SU-DHL-6 (cell line): ENCODE results near the gene MASP2.

Experiments
- H2AFZ ChIP-seq: fragments of 200-600 bp; sonication (generic); 2 replicates; pipeline ENCODE4 v1.6.1; 2014; ENCODE audit warnings: low read depth, mild to moderate bottlenecking, moderate library complexity, mixed read lengths, antibody characterized with exemption, low read length; ENCODE audit not compliant: severe bottlenecking
- H3F3A ChIP-seq: fragments of 200-600 bp; shearing (Covaris generic); 2 replicates; pipeline ENCODE4 v1.6.0; 2016; ENCODE audit warnings: antibody characterized with exemption, mild to moderate bottlenecking; ENCODE audit not compliant: insufficient read depth
- H3K27ac ChIP-seq: fragments of 200-600 bp; sonication (generic); 2 replicates; pipeline ENCODE4 v1.5.1; 2016; ENCODE audit warnings: low read depth, mild to moderate bottlenecking, low read length, moderate library complexity, mixed read lengths
- H3K27me3 ChIP-seq: fragments of 200-600 bp; sonication (generic), shearing (Covaris generic); 2 replicates; pipeline ENCODE4 v1.6.0; 2014; ENCODE audit warnings: mild to moderate bottlenecking, low read length
- H3K36me3 ChIP-seq: fragments of 200-600 bp; sonication (generic); 2 replicates; pipeline ENCODE4 v1.6.1; 2014; ENCODE audit warnings: mild to moderate bottlenecking, low read length, mixed read lengths
- H3K4me2 ChIP-seq: fragments of 300-600, 200-600 bp; shearing (Covaris generic), sonication (generic); 2 replicates; pipeline ENCODE4 v1.6.0; 2014; ENCODE audit warnings: low read length, low read depth, mild to moderate bottlenecking; ENCODE audit not compliant: poor library complexity, severe bottlenecking
- H3K4me3 ChIP-seq: fragments of 200-600 bp; sonication (generic); 2 replicates; pipeline ENCODE4 v1.5.1; 2014; ENCODE audit warnings: antibody characterized with exemption, low read length, mild to moderate bottlenecking, mixed read lengths; ENCODE audit not compliant: insufficient read depth, poor library complexity, severe bottlenecking
- H3K79me2 ChIP-seq: fragments of 200-600 bp; sonication (generic); 2 replicates; pipeline ENCODE4 v1.6.1; 2014; ENCODE audit warnings: mild to moderate bottlenecking, low read length, moderate library complexity; ENCODE audit not compliant: insufficient read depth
- H3K9ac ChIP-seq: fragments of 200-600 bp; sonication (generic); 2 replicates; pipeline ENCODE4 v1.7.0; 2014; ENCODE audit warnings: mild to moderate bottlenecking, low read length
- H3K9me2 ChIP-seq: fragments of 200-600 bp; sonication (generic); replicated peaks from 2 replicates; pipeline ENCODE4 v1.6.1; 2014; ENCODE audit warnings: low read length; ENCODE audit not compliant: insufficient read depth
- H3K9me3 ChIP-seq: fragments of 200-600 bp; sonication (generic); 2 replicates; pipeline ENCODE4 v1.6.1; 2014; ENCODE audit warnings: low read length, mixed read lengths; ENCODE audit not compliant: insufficient read depth
- H4K20me1 ChIP-seq: fragments of 200-600 bp; sonication (generic); 2 replicates; pipeline ENCODE4 v1.6.1; 2014; ENCODE audit warnings: low read depth, mild to moderate bottlenecking, antibody characterized with exemption, low read length, moderate library complexity, mixed read lengths
- CTCF ChIP-seq: fragments of 200-600 bp; sonication (generic); IDR thresholded peaks from one replicate; pipeline ENCODE4 v1.5.1; 2017; ENCODE audit warnings: antibody characterized with exemption, mild to moderate bottlenecking, low read length, moderate library complexity; ENCODE audit not compliant: insufficient read depth, poor library complexity, severe bottlenecking
- EZH2phosphoT487 ChIP-seq: fragments of 200-600 bp; sonication (generic), shearing (Covaris generic); conservative IDR thresholded peaks from 2 replicates; pipeline ENCODE4 v1.6.1; 2018; ENCODE audit warnings: mild to moderate bottlenecking, antibody characterized with exemption, low read length, moderate library complexity, mixed read lengths

MASP2 gene

GRCh38 chr1:11027316-11027715 is 19.7 kb downstream of the MASP2 start:
- no peak overlapping the region for H3K4me3 ChIP-seq
- TF ChIP-seq CTCF: no peak
- no peak for TF ChIP-seq EZH2phosphoT487
- no peaks in the 10 kb centered on the region for H3K79me2 ChIP-seq
- H4K20me1 ChIP-seq: peaks cover 11% of the 10 kb centered on the region
- H3K9me2 ChIP-seq: no peaks in the 10 kb centered on the region
- H2AFZ ChIP-seq: no peak overlapping the region
- H3K4me2 ChIP-seq: no peak overlapping the region
- no peak overlapping the region for H3K9ac ChIP-seq
- no peak overlapping the region for H3K27ac ChIP-seq
- H3K27me3 ChIP-seq: no peaks in the 10 kb centered on the region
- peaks cover 22% of the 10 kb centered on the region for H3F3A ChIP-seq
- H3K36me3 ChIP-seq: peaks cover 29% of the 10 kb centered on the region
- no peaks in the 10 kb centered on the region for H3K9me3 ChIP-seq

GRCh38 chr1:11026903-11027302 is 20.1 kb downstream of the MASP2 start:
- peaks cover 33% of the 10 kb centered on the region for H3K36me3 ChIP-seq
- H3K9me2 ChIP-seq: no peaks in the 10 kb centered on the region
- peaks cover 11% of the 10 kb centered on the region for H4K20me1 ChIP-seq
- peaks cover 22% of the 10 kb centered on the region for H3F3A ChIP-seq
- no peaks in the 10 kb centered on the region for H3K79me2 ChIP-seq
- H3K4me3 ChIP-seq: no peak overlapping the region
- H3K27ac ChIP-seq: no peak overlapping the region
- H3K9me3 ChIP-seq: no peaks in the 10 kb centered on the region
- H3K9ac ChIP-seq: no peak overlapping the region
- TF ChIP-seq CTCF (no peak), EZH2phosphoT487 (no peak)
- no peak overlapping the region for H3K4me2 ChIP-seq
- no peaks in the 10 kb centered on the region for H3K27me3 ChIP-seq
- no peak overlapping the region for H2AFZ ChIP-seq

- TF ChIP-seq EZH2phosphoT487: no peak
- no peak for TF ChIP-seq CTCF
- Histone ChIP-seq H3K27ac (no peak overlapping the region), H3K9me3 (no peaks in the 10 kb centered on the region), H3K9ac (no peak overlapping the region), H3K4me3 (no peak overlapping the region), H3K79me2 (no peaks in the 10 kb centered on the region), H2AFZ (no peak overlapping the region), H3K4me2 (no peak overlapping the region), H3F3A (peaks cover 22% of the 10 kb centered on the region), H3K27me3 (no peaks in the 10 kb centered on the region), H4K20me1 (peaks cover 11% of the 10 kb centered on the region), H3K9me2 (no peaks in the 10 kb centered on the region), H3K36me3 (peaks cover 38% of the 10 kb centered on the region)
Observed at GRCh38 chr1:11026052-11026451, 21.0 kb downstream of the MASP2 start.
